Dedifferentiated amniotic fluid mesenchymal stem cell (primary cell): ENCODE data around the gene HSD17B8.
A peak's percentile ranks its signal among the peaks of the same experiment; 100 is the strongest.

Experiments
- DNase-seq: peaks from one replicate; pipeline ENCODE4 v3.0.0-alpha.2; 2016; ENCODE audit errors: extremely low spot score

Gene HSD17B8

GRCh38 chr6:33241968-33242367 lies 37.5 kb downstream of the HSD17B8 start:
- no peak for DNase-seq

- no peak for DNase-seq
These were observed 39.0 kb downstream of the HSD17B8 start for GRCh38 chr6:33243476-33243875.

- peak; percentile 83 for DNase-seq
These were observed 43.7 kb downstream of the HSD17B8 start for GRCh38 chr6:33247977-33248642.

- peak; percentile 46 for DNase-seq
These were observed 44.1 kb downstream of the HSD17B8 start for GRCh38 chr6:33248643-33248931.

- peak; percentile 99 for DNase-seq
These were observed 44.7 kb downstream of the HSD17B8 start for GRCh38 chr6:33248932-33249731.

GRCh38 chr6:33249732-33250630 lies 45.5 kb downstream of the HSD17B8 start:
- DNase-seq, result peak; percentile 71

GRCh38 chr6:33250731-33251130 lies 46.3 kb downstream of the HSD17B8 start:
- no peak for DNase-seq

GRCh38 chr6:33251395-33252012 lies 47.0 kb downstream of the HSD17B8 start:
- DNase-seq, result no peak

GRCh38 chr6:33252759-33253158 lies 48.3 kb downstream of the HSD17B8 start:
- DNase-seq, result no peak

- DNase-seq, result no peak
These were observed 50.1 kb downstream of the HSD17B8 start for GRCh38 chr6:33254591-33254990.
